RWPE1 (cell line): ENCODE measurements around the gene ATL1.
"Not testable (repeated sequence)": the region's sequence is repeated elsewhere in the genome, so short reads cannot be mapped to it uniquely, and the experiment has no call there.

Experiments
- CTCF ChIA-PET: fragments of 350-600 bp; sonication (Branson Sonifier 250); formaldehyde crosslinking; extraction: SDS; loops from one replicate; lab custom pipeline; 2021; lab: Yijun Ruan, JAX
- POLR2A ChIA-PET: fragments of 400-600 bp; formaldehyde crosslinking; extraction: SDS; loops from one replicate; lab custom pipeline; 2020; ENCODE audit warnings: antibody characterized with exemption; ENCODE audit not compliant: low non-redundant PET; lab: Yijun Ruan, JAX
- DNase-seq: peaks from one replicate; pipeline ENCODE4 v3.0.0; 2012; ENCODE audit warnings: low spot score
- H3K27ac ChIP-seq: fragments of 450-650 bp; 2 replicates; pipeline ENCODE4 v1.5.1; 2017
- TF ChIP-seq, protein P1 (sequence below): fragments of 450-650 bp; conservative IDR thresholded peaks from 2 replicates; pipeline ENCODE4 v1.5.1; 2017; ENCODE audit warnings: low read depth, mild to moderate bottlenecking

Gene ATL1

DNA sequence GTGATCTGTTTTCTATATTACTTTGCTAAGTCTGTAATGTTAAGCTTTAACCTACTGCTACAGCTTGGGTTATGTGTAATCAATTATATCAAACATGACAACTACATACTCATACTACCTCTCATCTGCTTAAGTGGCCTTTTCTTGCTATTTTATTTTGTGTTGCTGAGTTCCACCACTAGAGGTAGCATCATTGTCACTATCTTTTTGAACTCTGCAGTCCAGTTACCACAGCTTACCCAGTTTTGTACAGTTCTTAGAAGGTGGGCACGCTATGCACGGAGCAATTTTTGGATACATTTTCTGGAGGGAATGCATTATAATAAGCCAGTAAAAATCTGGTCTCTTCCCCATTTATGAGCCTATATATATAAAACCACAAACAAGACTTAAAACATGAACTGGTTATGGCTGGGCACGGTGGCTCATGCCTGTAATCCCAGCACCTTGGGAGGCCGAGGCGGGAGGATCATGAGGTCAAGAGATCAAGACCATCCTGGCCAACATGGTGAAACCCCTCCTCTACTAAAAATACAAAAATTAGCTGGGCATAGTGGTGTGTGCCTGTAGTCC lies 59.7 kb downstream of the ATL1 start:
- H3K27ac ChIP-seq: no peak overlapping the region
- DNase-seq: peak; percentile 41
- TF ChIP-seq, protein P1, sequence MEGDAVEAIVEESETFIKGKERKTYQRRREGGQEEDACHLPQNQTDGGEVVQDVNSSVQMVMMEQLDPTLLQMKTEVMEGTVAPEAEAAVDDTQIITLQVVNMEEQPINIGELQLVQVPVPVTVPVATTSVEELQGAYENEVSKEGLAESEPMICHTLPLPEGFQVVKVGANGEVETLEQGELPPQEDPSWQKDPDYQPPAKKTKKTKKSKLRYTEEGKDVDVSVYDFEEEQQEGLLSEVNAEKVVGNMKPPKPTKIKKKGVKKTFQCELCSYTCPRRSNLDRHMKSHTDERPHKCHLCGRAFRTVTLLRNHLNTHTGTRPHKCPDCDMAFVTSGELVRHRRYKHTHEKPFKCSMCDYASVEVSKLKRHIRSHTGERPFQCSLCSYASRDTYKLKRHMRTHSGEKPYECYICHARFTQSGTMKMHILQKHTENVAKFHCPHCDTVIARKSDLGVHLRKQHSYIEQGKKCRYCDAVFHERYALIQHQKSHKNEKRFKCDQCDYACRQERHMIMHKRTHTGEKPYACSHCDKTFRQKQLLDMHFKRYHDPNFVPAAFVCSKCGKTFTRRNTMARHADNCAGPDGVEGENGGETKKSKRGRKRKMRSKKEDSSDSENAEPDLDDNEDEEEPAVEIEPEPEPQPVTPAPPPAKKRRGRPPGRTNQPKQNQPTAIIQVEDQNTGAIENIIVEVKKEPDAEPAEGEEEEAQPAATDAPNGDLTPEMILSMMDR: peak; percentile 67
- ChIA-PET CTCF (interaction anchor here (0.5 to 1.4 kb wide), 10 partner anchors 9 to 1160 kb away, joined by 3 to 7 read pairs (median 4); no protein-coding TSS in a partner anchor), POLR2A (no interaction called here)

DNA sequence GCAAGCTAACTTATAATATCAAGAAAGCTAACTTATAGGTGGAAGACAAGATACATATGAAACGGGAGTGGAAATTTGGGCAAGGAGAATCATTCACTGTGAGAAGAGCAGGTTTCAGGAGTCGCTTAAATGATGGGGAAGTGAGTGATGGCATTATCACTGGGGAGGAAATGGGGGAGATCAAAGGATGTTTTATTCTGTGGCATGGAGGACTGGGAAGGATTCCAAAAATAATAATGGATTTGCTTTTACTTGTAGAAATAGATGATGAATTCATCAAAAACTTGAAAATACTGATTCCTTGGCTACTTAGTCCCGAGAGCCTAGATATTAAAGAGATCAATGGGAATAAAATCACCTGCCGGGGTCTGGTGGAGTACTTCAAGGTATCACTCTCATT lies 60.4 kb downstream of the ATL1 start:
- POLR2A ChIA-PET: no interaction called here
- no peak overlapping the region for H3K27ac ChIP-seq
- CTCF ChIA-PET: interaction anchor here (0.6 to 1.3 kb wide), 3 partner anchors 11 to 231 kb away, joined by 3 to 5 read pairs (median 4); no protein-coding TSS in a partner anchor
- TF ChIP-seq, protein P1: no peak
- peak; percentile 0 for DNase-seq

DNA sequence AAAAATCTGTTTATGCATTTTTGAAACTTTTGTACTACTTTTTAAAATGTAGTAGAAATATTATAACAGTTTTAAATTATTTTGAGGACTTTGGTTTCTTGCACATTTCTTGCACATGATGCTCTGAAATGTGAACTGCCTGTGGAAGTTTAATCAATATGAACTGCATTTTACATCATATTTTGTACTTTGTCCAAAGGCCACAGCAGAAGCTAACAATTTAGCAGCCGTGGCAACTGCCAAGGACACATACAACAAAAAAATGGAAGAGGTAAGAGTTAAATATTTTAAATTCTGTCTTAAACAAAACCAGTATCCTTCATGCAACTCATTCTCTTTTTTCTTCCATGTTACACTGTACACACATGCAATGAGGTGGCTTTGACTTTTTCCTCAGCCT lies 63.0 kb downstream of the ATL1 start:
- CTCF ChIA-PET: no interaction called here
- no peak overlapping the region for H3K27ac ChIP-seq
- TF ChIP-seq, protein P1: no peak
- POLR2A ChIA-PET: no interaction called here
- no peak for DNase-seq

DNA sequence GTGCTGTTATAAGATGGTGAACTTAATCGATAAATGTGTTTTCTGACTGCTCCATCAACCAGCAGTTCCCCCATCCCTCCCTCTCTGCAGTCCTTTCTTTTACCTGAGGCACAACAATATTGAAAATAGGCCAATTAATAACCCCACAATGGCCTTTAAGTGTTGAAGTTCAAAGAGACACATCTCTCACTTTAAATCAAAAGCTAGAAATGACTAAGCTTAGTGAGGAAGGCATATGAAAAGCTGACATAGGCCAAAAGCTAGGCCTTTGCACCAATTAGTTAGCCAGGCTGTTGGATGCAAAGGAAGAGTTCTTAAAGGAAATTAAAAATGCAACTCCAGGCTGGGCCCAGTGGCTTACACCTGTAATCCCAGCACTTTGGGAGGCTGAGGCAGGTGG lies 64.5 kb downstream of the ATL1 start:
- no peak for DNase-seq
- no peak overlapping the region for H3K27ac ChIP-seq
- ChIA-PET POLR2A (no interaction called here), CTCF (no interaction called here)
- TF ChIP-seq, protein P1: no peak

DNA sequence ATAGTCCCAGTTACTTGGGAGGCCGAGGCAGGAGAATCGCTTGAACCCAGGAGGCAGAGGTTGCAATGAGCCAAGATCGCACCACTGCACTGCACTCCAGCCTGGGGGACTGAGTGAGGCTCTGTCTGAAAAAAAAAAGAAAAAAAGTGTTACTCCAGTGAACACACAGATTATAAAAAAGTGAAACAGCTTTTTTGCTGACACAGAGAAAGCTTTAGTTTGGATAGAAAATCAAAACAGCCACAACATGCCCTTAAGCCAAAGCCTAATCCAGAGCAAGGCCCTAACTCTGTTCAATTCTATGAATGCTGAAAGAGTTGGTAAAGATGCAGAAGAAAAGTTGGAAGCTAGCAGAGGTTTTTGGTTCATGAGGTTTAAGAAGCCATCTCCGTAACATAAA lies 65.0 kb downstream of the ATL1 start:
- H3K27ac ChIP-seq, POLR2A ChIA-PET, DNase-seq: not testable (repeated sequence)
- CTCF ChIA-PET: interaction anchor here (0.7 kb wide), 1 partner anchor 25 kb away, joined by 5 read pairs; no protein-coding TSS in a partner anchor

DNA sequence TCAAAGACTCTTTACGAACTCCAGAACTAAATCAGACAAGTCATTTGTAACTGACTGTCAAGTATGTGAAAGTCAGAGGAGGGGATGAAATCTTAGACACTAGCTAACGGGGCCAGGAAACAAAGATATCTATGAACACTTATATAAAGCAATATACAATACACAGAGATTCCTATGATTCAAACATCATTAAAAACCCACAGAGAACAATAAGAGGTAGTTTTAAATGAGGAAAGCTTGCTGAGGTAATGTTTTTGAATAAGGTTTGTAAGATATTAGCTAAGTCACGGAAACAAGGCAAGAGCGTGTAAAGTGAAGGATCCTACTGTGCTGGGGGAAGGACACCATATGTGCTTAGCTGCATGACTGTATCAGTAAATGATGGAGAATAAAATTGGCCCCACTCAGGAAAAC lies 71.5 kb downstream of the ATL1 start:
- DNase-seq: no peak
- ChIA-PET POLR2A (no interaction called here), CTCF (interaction anchor here (0.8 kb wide), 1 partner anchor 11 kb away, joined by 4 read pairs; no protein-coding TSS in a partner anchor)
- H3K27ac ChIP-seq: no peak overlapping the region
- TF ChIP-seq, protein P1: no peak

DNA sequence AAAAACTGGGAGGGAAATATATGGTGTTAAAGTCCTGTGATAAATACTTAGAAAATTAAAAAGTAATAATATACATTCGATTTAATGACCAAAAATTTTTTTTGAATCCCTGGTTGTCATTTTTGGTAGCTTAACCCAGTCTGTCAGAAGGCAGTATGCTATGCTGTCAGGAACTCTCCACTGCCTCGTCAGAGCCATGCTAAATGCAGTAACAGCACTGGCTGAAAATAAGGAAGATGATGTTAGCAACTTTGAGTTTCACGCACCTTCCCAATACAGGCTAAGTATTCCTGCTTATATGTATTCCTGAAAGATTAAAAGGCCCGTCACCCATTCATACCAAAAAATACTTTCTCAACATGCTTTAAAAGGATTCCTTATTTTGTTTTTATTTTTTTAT lies 74.0 kb downstream of the ATL1 start:
- no peak for DNase-seq
- ChIA-PET POLR2A (no interaction called here), CTCF (no interaction called here)
- TF ChIP-seq, protein P1: no peak
- H3K27ac ChIP-seq: no peak overlapping the region
